EH (cell line): ENCODE measurements around the gene RANBP3.
"Not testable (repeated sequence)": the region's sequence is repeated elsewhere in the genome, so short reads cannot be mapped to it uniquely, and the experiment has no call there.

Experiments
- DNase-seq: peaks from one replicate; pipeline ENCODE4 v3.0.0-alpha.2; 2015; ENCODE audit warnings: low read depth

Gene RANBP3

DNA sequence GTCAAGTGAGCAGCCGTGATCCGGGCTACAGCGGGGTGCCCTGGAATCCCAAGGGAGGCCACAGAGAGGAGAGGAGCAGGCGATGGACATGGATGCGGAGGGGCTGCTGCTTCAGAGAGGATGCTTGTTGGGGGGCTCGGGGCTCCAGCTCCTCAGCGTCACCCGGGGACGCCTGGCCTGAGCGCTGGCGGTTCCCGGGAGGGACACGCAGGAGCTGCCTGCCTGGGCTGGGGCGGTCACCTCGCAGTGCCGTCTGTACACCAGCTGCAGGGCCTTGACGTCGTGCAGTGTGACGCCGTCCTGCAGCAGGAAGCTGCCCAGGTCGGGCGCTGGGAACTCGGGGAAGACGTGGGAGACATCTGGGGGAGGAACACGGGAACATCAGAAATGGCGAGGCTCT lies 29.9 kb upstream of the RANBP3 start:
- DNase-seq, result no peak

DNA sequence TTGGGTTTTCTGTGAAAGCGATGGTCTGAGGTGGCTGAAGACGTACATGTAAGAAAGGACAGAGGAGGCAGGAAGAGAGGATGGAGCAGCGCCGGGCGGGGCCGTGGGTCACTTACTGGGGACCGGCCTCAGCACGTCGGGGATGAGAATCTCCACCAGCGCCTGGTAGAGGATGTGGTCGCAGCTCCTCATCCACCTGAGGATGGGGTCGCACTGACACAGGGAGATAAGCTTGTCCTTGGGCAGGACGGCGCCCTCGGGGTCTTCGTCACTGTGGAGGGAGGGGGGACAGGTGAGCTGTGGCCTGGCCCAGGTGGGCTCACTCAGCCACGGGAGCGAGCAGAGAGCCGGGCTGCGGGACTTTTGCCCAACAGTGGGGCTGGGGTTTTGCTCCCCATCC lies 29.0 kb upstream of the RANBP3 start:
- no peak for DNase-seq

DNA sequence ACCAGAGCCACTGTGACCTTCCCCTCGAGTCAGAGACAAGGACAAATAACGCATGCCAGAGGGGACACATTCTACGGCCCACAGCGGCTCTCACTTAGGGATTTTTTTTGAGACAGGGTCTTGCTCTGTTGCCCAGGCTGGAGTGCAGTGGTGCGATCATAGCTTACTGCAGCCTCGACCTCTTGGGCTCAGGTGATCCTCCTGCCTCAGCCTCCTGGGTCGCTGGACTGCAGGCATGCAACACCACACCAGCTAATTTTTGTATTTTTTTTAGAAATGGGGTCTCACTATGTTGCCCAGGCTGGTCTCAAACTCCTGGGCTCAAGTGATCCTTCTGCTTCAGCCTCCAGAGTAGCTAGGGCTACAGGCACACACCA lies 28.1 kb upstream of the RANBP3 start:
- DNase-seq, result not testable (repeated sequence)

DNA sequence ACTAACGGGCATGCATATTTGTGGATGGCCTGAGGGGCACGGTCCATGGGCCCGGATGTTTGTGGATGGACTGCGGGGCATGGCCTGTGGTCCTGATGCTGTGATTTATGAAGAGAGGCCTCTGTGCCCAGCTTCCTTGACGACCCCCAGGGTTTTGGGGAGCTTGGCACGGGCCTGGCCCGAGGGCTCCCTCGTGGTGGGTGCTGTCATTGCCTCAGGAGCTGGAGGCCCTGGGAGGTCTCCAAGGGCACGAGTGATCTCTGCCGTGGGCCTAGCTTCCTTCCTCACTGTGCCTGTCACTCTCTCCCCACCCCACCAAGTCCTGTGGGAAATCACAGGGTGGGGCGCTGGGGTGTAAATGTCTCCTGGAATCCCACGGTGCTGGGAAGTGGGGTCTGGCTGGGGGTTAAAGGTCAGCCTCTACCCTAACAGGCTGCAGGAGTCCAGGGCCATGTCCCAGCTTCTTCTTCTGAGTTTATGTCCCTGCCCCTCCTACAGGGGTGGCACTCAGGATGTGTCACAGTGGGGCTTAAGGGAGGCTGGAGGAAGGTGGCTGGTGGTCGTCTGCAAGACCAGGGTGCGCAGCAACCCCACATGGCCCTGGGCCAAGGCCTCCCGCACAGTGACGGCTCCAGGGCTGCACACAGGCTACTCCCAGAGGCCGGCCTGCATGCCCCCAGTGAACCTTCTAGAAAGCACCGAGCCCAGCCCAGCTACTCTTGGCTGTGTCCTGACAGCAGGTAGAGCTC lies 27.6 kb upstream of the RANBP3 start:
- DNase-seq, result no peak

DNA sequence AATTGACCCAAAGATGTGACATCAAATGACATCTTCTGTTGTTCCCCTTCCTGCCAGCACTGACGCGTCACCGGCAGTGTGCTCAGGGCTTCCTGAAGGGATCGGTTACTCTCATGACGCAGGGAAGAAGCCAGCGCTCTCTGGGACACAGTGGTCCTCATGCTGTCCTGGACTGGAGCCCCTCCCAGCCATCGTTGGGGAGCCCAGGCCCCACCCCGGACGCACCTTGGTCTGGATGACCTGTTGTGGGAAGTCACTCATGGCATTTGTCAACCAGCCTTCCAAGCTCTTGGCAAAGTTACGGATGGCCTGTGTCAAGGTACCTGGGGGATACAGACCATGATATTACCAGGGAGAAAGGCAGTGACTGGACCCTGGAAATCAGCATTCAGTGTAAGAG lies 26.0 kb upstream of the RANBP3 start:
- no peak for DNase-seq

DNA sequence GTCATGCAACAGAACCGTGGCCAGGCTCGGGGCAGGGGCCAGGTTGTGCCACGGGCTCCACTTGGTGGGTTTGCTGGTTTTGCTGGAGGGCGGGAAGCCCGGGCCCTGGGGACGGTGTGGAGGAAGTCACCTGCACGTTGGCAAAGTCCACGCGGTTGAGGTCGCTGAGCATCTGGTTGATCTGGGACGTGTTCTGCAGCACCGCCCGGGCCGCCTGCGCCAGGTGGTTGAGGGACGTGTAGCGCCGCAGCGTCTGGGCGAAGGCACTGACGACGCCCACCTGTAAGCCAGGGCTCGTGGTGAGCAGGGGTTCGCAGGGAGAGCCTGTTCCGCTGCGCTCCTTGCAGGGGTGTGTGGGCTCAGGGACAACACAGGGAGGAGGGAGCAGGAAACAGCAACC lies 24.7 kb upstream of the RANBP3 start:
- DNase-seq, result no peak

DNA sequence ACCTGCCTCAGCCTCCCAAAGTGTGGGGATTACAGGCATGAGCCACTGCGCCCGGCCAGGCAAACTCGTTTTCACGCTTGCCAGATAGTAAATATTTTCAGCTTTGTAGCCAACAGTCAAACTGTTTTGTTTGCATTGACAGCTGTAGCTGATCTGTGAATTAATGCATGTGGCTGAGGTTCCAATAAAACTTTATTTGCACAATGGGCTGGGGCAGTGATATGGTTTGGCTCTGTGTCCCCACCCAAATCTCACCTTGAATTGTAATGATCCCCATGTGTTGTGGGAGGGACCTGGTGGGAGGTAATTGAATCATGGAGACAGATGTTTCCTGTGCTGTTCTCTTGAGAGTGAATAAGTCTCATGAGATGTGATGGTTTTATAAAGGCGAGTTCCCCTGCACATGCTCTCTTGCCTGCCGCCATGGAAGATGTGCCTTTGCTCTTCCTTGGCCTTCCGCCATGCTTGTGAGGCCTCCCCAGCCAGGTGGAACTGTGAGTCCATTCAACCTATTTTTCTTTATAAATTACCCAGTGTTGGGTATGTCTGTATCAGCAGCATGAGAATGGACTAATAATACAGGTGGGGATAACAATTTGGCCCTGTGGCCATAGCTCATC lies 22.4 kb upstream of the RANBP3 start:
- no peak for DNase-seq

DNA sequence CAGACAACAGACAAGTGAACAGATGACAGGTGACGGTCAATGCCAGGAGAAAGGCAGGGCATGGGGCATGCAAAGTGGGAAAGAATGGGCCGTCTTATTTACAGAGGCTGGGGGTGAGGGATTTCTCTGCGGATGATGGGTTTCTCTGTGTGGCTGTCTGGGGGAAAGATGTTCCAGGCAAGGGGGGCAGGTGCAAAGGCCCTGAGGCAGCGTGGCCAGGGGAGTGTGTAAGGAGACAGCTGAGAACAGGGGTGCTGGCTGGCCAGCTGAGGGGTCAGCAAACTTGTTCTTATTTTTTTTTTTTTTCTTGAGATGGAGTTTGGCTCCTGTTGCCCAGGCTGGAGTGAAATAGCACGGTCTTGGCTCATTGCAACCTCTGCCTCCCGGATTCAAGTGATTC lies 21.8 kb upstream of the RANBP3 start:
- DNase-seq, result no peak

DNA sequence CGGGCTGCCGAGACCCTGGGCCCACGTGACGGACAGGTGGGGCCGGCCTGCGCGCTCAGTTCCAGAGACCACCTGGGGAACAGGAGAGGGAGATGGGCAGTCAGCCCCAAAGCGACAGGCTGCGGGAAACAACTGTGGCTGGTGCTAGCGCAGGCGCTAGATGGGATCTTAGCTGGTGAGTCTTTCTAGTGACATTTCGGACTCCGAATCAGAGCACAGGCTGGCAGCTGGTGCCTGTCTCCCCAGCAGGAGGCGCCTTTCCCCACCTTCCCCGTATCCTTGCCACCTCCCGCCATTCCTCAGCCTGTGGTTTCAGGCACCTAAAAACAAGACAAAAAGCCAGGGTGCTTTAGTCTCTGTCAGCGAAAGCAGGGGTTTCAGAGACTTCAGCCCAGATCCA lies 19.4 kb upstream of the RANBP3 start:
- DNase-seq, result no peak

DNA sequence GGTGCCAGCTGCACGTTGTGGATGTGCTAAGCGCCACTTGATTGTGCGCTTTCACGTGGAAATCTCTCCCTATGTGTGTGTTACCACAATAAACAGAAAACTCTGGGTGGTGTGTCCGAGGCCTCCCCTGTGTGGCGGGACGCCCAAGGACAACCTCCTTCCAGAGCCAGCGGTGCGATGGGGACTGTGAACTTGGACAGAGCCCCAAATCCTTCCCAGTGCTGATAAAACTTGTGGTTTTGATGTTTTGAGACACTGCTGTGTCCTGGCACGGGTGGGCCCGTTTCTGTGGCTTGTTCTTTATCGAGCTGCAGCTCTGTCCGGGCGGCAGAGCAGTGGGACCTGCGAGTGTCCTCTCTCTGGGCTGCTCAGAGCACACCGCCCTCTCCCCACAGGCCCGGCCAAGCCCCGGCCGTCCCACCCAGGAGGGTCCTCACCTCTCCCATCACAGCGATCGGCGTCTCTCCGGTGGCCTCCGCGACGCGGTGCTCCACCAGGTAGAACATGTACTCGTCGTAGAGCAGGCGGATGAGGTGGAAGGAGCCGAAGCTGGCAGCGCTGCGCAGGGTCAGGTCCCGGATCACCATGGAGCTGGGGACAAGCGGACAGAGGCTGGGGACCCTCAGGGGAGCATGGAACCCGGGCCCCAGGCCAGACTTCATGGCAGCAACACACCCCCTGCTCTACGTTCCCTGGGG lies 18.8 kb upstream of the RANBP3 start:
- DNase-seq, result no peak

DNA sequence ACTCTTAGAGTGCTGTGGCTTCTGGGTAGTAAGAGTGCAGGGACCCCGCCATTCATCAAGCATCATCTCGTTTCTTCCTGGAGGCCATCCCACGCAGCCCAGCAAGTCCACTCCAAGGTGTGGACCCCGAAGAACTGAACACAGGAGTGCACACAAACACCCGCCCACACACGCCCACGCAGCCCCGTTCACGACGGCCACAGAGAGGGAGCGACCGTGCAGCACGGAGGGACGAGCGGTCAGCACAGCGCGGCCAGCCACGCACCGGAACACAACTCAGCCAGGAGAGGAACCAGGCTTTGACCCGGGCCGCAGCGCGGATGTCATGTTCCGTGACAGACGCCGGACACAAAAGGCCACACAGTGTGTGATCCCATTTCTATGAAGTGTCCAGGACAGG lies 18.2 kb upstream of the RANBP3 start:
- no peak for DNase-seq

DNA sequence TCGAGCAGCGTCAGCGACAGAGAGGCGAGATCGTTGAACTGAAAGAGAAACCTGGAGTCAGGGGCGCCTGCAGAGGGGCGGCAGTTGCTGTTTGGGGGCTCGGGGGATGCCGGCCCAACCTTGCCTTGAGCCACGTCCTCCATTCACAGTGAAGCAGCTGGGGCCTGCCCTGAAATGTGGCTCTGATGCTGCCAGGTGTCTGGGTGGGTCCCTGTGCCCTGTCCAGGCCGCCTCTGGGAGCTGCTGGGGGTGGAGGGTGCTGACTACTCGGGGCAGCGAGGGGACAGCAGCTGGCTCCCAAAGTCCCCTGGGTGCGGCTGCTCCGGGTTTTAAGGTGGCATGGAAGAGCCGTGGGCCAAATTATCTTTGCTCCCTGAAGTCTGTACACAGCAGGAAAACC lies 17.7 kb upstream of the RANBP3 start:
- DNase-seq, result no peak

DNA sequence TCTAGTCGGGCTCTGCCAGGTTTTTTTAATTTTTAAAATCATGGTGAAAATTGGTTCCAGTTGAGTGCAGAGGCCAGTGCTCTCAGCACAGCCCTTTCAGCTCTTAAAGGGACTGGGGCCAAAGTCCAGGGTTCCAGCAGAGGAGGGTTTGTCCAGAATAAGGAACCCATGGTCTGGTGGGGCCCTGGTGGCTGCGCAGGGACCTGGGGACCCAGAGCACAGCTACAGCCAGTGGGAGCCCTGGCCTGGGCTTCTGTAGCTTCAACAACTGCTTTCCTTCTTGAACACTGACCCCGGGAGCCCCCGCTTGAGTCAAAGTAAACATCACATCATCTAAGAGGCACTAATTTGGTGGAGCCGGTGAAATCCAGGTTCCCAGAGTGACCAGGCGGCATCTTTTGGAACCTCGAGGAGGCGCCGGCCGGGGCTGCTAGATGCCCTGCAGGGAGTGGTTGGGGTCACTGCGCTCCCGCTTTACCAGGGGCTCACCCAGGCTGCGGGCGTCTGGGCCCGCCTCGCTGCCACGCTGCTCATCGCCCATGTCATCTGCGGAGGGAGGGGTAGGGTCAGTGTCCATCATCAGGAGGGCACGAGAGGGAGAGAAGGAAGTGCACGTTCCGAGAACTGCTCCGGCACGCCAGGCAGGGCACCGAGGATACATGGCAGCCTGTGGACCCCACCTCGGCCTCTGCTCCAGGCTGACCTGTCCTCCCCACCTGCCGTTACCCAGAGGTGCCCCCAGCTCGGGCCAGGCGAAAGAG lies 16.6 kb upstream of the RANBP3 start:
- DNase-seq, result no peak

DNA sequence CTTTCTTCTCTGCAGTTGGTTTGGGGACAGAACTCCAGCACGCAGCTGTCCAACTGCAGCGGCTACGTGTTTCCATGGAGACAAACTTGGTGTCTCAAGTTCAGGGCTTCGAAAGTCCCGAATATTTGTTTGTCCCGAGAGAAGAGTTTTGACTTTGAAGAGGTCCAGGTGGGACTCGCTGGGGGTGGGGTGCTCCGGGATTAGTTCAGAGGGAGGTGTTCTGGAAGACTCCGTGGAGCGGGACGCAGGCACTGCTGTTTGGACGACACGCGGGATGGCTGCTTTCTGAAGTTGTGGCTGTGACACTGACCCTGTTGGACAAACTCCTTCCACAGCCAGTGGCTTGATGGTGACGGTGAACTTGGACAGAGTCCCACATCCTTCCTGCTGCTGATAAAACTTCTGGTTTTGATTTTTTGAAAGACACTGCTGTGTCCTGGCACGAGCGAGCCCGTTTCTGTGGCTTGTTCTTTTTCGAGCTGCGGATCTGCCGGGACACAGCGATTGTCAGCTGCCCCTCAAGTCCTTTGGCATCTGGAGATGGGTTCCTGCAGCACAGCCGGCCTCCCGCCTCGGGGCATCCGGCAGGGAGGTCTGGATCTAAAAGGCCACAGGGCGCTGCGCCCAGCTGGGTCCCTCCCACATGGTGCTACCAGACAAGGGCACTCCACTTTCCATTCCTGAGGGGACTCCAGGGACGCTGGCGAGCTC lies 15.9 kb upstream of the RANBP3 start:
- DNase-seq, result peak; percentile 69

DNA sequence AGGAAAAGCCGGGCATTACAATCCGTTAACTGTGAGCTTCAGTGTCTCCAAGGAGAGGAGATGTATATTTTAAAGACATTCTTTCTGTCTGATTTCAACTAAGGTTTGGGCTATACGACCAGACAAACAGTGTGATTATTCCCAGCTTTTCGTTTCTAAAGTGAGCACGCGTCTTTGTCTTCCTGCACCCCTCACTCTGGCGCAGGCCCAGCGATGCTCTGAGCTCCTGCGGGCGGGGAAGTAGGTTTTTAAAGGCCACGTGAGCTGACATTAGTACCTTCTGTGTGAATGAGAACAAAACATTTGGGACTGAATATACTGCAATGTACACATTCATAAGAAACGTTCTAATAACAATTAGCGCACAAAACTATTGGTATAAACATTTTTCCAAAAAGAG lies 15.3 kb upstream of the RANBP3 start:
- DNase-seq, result no peak

DNA sequence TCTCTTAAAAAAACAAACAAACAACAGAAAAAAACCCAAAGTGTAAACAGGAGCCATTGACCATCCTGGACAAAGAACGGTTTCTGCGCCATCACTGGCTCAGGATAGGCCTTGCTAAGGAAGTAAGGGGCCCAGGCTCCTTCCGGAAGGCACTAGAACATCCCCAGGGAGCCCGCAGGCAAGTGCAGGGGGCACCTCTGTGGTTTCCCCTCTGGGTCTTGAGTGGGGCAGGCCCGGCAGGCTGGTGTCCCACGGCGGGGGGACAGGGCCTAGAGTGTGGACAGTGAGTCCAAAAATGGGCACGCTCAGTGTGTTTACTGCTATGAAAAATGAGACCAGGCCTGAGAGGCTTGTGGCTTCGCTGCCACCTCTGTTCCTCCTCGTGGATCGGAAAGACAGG lies 14.8 kb upstream of the RANBP3 start:
- no peak for DNase-seq

DNA sequence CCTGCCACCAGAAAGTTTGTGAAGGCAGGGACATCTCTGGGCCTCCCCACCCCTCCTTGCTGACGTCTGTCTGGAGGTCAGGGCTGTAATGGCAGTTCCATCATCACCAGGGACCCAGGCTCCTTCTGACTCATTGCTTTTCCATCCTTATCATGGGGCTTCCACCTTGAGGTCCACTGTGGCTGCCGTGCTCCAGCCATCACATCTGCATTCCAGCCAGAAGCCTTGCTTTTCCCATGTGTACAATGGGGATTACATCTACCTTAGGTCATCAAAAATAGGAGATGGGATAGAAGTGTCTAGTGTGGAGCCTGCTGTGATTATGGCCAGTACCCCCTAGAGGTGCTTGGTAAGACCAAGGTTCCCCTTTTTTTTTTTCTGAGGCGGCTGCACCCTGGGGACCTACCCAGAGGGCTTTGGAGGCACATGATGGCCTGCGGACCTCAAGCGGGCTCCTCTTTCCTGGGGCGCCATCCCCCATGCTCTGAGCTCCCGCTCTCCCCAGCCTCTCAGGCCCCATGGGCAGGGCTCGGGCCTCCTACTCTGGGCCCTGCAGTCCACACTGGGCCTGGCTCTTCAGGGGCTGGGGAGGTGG lies 13.4 kb upstream of the RANBP3 start:
- no peak for DNase-seq

DNA sequence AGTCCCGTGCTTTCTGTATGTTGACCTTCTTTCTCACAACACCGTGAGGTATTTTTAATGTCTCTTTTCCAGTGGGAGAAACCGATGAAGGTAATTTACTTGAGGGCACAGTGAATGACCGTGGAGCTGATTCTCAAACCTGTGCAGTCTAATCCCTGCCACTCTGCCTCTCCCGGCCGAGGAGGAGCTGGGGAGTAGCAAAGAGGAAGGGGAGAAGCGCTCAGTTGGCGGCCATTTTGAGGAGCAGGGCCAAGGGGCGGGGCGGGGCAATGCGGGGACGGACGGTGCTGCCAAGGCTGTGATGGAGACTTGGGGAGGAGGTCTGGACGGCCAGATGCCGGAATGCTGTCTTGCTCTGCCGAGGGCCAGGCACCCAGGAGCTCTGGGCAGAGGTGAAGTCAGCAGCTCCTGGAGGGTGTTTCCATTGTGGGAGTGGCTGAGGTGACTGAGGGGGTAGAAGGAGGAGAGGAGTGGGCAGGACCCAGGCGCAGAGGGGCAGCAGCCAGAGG lies 12.4 kb upstream of the RANBP3 start:
- peak; percentile 25 for DNase-seq

DNA sequence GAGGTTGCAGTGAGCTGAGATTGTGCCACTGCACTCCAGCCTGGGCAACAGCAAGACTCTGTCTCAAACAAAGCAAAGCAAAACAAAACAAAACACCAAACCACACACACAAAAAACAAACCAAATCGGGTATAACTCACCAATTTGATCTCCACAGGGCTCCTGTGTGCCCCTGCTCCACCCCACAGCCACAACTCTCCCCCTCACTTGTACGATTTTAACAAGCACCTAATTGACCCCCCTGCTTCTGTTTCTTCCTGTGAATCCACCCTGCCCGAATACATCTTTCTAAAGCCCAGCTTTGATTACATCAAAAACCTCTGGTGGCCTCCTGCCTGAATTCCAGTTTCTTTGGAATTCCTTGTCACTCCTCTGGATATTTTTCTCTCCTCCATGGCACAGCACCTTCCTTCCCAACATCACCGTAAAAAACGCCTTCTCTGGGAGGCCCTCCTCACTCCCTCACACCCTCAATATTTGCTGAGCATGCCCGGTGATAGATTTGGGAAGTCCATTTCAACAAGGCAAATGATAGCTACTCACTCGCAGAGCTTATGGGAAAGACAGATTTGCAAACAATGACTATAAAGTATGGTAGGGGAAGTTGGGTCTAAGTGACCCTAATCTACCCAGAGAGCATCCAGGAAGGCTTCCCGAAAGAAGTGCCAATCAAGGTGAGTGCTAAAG lies 11.6 kb upstream of the RANBP3 start:
- no peak for DNase-seq

DNA sequence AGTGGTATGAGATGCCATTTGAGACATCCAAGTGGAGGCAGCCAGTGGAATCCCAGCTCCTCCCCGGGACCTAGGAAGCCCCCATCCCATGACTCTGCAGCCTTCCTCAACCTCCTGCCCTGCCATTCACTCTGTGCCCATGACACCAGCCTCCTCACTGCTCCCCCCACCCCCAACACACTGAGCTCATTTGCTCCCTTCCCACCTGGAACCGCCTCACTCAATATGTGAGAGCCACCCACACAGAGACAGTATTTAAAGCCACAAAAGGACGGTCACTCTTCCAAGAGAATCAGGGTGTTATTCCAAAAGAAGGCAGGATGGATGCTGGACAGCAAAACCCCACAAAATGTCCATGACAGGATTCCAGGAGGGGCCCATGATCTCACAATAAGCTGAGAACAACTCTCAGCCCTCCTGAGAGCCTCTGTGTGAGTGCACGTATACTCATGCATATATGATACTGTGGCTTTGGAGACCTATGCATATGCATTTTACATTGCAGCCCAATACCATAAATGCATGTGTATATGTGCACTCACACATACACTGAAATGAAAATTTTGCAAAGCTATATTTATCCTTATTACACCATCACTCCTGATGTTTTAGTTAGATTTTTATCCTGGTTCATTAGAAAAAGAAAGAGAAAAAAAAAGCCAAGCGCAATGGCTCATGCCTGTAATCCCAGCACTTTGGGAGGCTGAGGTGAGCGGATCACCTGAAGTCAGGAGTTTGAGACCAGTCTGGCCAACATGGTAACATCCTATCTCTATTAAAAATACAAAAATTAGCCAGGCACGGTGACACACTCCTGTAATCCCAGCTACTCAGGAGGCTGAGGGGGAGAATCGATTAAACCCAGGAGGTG lies 10.8 kb upstream of the RANBP3 start:
- no peak for DNase-seq
